Uterus (tissue), 2 donors: ENCODE measurements around the gene RSRC1.

Source experiments
- POLR2A ChIP-seq, 2 donors: fragments of 450-650 bp; IDR thresholded peaks; one replicate each; pipeline ENCODE4 v1.6.1; 2016; ENCODE audit warnings: antibody characterized with exemption in 2 of 2, mild to moderate bottlenecking in 1 of 2, moderate library complexity in 1 of 2
- TF ChIP-seq, protein P1 (sequence below), 4 experiments: fragments of 200-600 bp in 2 of 4; fragments of 450-650 bp in 2 of 4; sonication (generic) in 2 of 4; IDR thresholded peaks; one replicate each; pipeline ENCODE4 v1.5.1; 2016 to 2019; ENCODE audit warnings: antibody characterized with exemption in 4 of 4, mild to moderate bottlenecking in 2 of 4, moderate library complexity in 1 of 4

DNA sequence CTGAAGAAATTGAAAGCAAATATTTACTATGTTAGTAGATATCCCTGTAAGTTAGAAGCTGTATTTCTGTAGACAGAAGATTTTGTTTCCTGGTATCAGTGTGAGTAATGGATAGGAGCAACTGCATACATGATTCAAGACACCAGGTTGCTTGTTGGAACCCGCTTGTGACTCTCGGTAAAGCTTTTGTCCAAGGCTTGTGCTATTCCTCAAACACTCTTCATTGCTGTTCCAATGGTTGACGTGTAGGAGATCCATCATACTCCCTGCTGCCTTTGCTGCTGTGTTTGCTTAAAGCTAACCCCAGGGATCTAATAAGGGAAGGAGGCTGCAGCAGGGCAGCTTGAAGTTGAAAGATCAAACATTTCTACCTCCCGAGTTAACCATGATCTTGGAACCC lies 160.1 kb downstream of the RSRC1 start:
- TF ChIP-seq, protein P1, sequence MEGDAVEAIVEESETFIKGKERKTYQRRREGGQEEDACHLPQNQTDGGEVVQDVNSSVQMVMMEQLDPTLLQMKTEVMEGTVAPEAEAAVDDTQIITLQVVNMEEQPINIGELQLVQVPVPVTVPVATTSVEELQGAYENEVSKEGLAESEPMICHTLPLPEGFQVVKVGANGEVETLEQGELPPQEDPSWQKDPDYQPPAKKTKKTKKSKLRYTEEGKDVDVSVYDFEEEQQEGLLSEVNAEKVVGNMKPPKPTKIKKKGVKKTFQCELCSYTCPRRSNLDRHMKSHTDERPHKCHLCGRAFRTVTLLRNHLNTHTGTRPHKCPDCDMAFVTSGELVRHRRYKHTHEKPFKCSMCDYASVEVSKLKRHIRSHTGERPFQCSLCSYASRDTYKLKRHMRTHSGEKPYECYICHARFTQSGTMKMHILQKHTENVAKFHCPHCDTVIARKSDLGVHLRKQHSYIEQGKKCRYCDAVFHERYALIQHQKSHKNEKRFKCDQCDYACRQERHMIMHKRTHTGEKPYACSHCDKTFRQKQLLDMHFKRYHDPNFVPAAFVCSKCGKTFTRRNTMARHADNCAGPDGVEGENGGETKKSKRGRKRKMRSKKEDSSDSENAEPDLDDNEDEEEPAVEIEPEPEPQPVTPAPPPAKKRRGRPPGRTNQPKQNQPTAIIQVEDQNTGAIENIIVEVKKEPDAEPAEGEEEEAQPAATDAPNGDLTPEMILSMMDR (IDR thresholded peaks at IDR 0.05) = no peak
- no peak for TF ChIP-seq POLR2A (IDR thresholded peaks at IDR 0.05)
